HepG2 (cell line): ENCODE data around the gene RIPK3. TPM values are rescaled to one million over a fixed set of nuclear protein-coding genes. Genes with fewer than 3 reads are reported as not detected.

Source experiments
- ARID2 ChIP-seq: sonication (generic); formaldehyde crosslinking; IDR thresholded peaks from 2 replicates; pipeline ENCODE4 v1.8.1; 2022; ENCODE audit warnings: mild to moderate bottlenecking, missing genetic modification reagents, borderline replicate concordance
- BRF2 ChIP-seq: sonication (generic); formaldehyde crosslinking; IDR thresholded peaks from 2 replicates; pipeline ENCODE4 v1.8.1; 2022; ENCODE audit warnings: mild to moderate bottlenecking, missing genetic modification reagents
- CHCHD3 ChIP-seq: sonication (generic); formaldehyde crosslinking; IDR thresholded peaks from 2 replicates; pipeline ENCODE4 v1.8.0; 2022; ENCODE audit warnings: mild to moderate bottlenecking, missing genetic modification reagents, moderate library complexity
- HOXA7 ChIP-seq: sonication (generic); formaldehyde crosslinking; IDR thresholded peaks from 2 replicates; pipeline ENCODE4 v1.8.1; 2022; ENCODE audit warnings: mild to moderate bottlenecking, missing genetic modification reagents, moderate library complexity
- KLF6 ChIP-seq: IDR thresholded peaks from 2 replicates; pipeline ENCODE4 v1.8.0; 2016; ENCODE audit warnings: missing biosample characterization, missing genetic modification reagents
- NR1H2 ChIP-seq: sonication (generic); formaldehyde crosslinking; IDR thresholded peaks from 2 replicates; pipeline ENCODE4 v1.8.1; 2022; ENCODE audit warnings: low read depth, missing genetic modification reagents, borderline replicate concordance
- STAT6 ChIP-seq: sonication (generic); formaldehyde crosslinking; IDR thresholded peaks from 2 replicates; pipeline ENCODE4 v1.4.0; 2020; ENCODE audit warnings: missing genetic modification reagents, mild to moderate bottlenecking, borderline replicate concordance
- TCF12 ChIP-seq, 2 experiments: fragments of 450-650 bp in 1 of 2; sonication (generic) in 1 of 2; formaldehyde crosslinking in 1 of 2; IDR thresholded peaks; 2 replicates each; pipeline versions ENCODE4 v1.6.1 to v1.8.0; 2017 to 2022; ENCODE audit warnings: antibody characterized with exemption in 1 of 2, mild to moderate bottlenecking in 1 of 2, missing genetic modification reagents in 1 of 2, moderate library complexity in 1 of 2
- TGIF2 ChIP-seq: IDR thresholded peaks from 2 replicates; pipeline ENCODE4 v1.6.1; 2016; ENCODE audit warnings: control low read depth, missing compliant biosample characterization
- ZBTB37 ChIP-seq: sonication (generic); formaldehyde crosslinking; IDR thresholded peaks from 2 replicates; pipeline ENCODE4 v1.4.0; 2020; ENCODE audit warnings: mild to moderate bottlenecking, missing genetic modification reagents
- ZBTB7A ChIP-seq: sonication (generic); formaldehyde crosslinking; IDR thresholded peaks from 2 replicates; pipeline ENCODE4 v1.8.0; 2022; ENCODE audit warnings: mild to moderate bottlenecking, missing genetic modification reagents
- ZEB1 ChIP-seq: IDR thresholded peaks from 2 replicates; pipeline ENCODE4 v1.6.1; 2012; ENCODE audit warnings: mild to moderate bottlenecking, low read depth, inconsistent platforms; ENCODE audit not compliant: insufficient replicate concordance
- ZNF138 ChIP-seq: sonication (generic); formaldehyde crosslinking; IDR thresholded peaks from 2 replicates; pipeline ENCODE4 v1.5.0; 2020; ENCODE audit warnings: mild to moderate bottlenecking, low read depth, missing genetic modification reagents
- ZNF253 ChIP-seq: sonication (generic); formaldehyde crosslinking; IDR thresholded peaks from 2 replicates; pipeline ENCODE4 v1.8.0; 2022; ENCODE audit warnings: mild to moderate bottlenecking, missing genetic modification reagents, borderline replicate concordance
- ZNF660 ChIP-seq: sonication (generic); formaldehyde crosslinking; IDR thresholded peaks from 2 replicates; pipeline ENCODE4 v1.5.1; 2020; ENCODE audit warnings: mild to moderate bottlenecking, low read depth, missing genetic modification reagents, borderline replicate concordance
- ZNF747 ChIP-seq: sonication (generic); formaldehyde crosslinking; IDR thresholded peaks from 2 replicates; pipeline ENCODE4 v1.8.1; 2023; ENCODE audit warnings: missing genetic modification reagents, mild to moderate bottlenecking, borderline replicate concordance
- ZNF891 ChIP-seq: sonication (generic); formaldehyde crosslinking; IDR thresholded peaks from 2 replicates; pipeline ENCODE4 v1.5.0; 2020; ENCODE audit warnings: mild to moderate bottlenecking, missing genetic modification reagents
- polyA plus RNA-seq, 8 experiments: library from polyadenylated mRNA; depleted of rRNA in 3 of 8; stranded (reverse) in 7 of 8; unstranded in 1 of 8; fragments of >200 nt; fragmentation: Illumina TruSeq in 4 of 8; extraction: Trizol in 4 of 8; gene quantifications; 2 replicates each; pipeline versions ENCODE4 v1.2.1 to v1.2.3, GENCODE V29; 2011 to 2016; ENCODE audit warnings: low read depth in 4 of 8, missing spikeins in 1 of 8, mixed read lengths in 1 of 8; ENCODE audit not compliant: insufficient read depth in 1 of 8
- total RNA-seq, 5 experiments: library from RNA; depleted of rRNA; stranded (reverse); fragments of >200 nt; fragmentation: Illumina TruSeq; extraction: Trizol; gene quantifications; 2 replicates each; pipeline ENCODE4 v1.2.3, GENCODE V29; 2016; ENCODE audit warnings: low read depth in 1 of 5
- TF ChIP-seq, protein P1 (sequence below): IDR thresholded peaks from 2 replicates; pipeline ENCODE4 v1.4.0; 2020; ENCODE audit warnings: mild to moderate bottlenecking, missing genetic modification reagents

The RIPK3 gene
- total and polyA plus RNA-seq, 2 of the 13 experiments (the other 11 are each of a cell fraction or from before 2014, with no cell fraction given), result not detected

- peak; percentile 74 for TF ChIP-seq ZBTB37
- peak; percentile 81; the same call in 1 of the 2 replicates for TF ChIP-seq ZNF660 (CRISPR knock-in tag)
- no peak for TF ChIP-seq TCF12 (IDR thresholded peaks at IDR 0.05)
- peak; percentile 94; the same call in 1 of the 2 replicates for TF ChIP-seq TCF12 (CRISPR knock-in tag; IDR thresholded peaks at IDR 0.05)
- peak; percentile 89; the same call in 1 of the 2 replicates for TF ChIP-seq ZNF747 (CRISPR knock-in tag)
- TF ChIP-seq ZNF253, result peak; percentile 98
- peak; percentile 93; the same call in 1 of the 2 replicates for TF ChIP-seq CHCHD3
- peak; percentile 99 for TF ChIP-seq ARID2 (CRISPR knock-in tag)
- no peak for TF ChIP-seq HOXA7 (CRISPR knock-in tag)
- TF ChIP-seq ZNF891 (CRISPR knock-in tag), result peak; percentile 91
- TF ChIP-seq NR1H2 (CRISPR knock-in tag), result peak; percentile 95
- TF ChIP-seq KLF6 (CRISPR knock-in tag), result peak; percentile 99
- peak; percentile 89 for TF ChIP-seq ZBTB7A (CRISPR knock-in tag)
- TF ChIP-seq ZEB1, result no peak
- TF ChIP-seq STAT6 (CRISPR knock-in tag), result peak; percentile 87
- TF ChIP-seq BRF2 (CRISPR knock-in tag), result peak; percentile 97
- TF ChIP-seq, protein P1, sequence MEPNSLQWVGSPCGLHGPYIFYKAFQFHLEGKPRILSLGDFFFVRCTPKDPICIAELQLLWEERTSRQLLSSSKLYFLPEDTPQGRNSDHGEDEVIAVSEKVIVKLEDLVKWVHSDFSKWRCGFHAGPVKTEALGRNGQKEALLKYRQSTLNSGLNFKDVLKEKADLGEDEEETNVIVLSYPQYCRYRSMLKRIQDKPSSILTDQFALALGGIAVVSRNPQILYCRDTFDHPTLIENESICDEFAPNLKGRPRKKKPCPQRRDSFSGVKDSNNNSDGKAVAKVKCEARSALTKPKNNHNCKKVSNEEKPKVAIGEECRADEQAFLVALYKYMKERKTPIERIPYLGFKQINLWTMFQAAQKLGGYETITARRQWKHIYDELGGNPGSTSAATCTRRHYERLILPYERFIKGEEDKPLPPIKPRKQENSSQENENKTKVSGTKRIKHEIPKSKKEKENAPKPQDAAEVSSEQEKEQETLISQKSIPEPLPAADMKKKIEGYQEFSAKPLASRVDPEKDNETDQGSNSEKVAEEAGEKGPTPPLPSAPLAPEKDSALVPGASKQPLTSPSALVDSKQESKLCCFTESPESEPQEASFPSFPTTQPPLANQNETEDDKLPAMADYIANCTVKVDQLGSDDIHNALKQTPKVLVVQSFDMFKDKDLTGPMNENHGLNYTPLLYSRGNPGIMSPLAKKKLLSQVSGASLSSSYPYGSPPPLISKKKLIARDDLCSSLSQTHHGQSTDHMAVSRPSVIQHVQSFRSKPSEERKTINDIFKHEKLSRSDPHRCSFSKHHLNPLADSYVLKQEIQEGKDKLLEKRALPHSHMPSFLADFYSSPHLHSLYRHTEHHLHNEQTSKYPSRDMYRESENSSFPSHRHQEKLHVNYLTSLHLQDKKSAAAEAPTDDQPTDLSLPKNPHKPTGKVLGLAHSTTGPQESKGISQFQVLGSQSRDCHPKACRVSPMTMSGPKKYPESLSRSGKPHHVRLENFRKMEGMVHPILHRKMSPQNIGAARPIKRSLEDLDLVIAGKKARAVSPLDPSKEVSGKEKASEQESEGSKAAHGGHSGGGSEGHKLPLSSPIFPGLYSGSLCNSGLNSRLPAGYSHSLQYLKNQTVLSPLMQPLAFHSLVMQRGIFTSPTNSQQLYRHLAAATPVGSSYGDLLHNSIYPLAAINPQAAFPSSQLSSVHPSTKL, result peak; percentile 85
- no peak for TF ChIP-seq TGIF2 (CRISPR knock-in tag)
- TF ChIP-seq ZNF138 (CRISPR knock-in tag), result peak; percentile 93; the same call in 1 of the 2 replicates
These were observed 23.8 kb downstream of the RIPK3 start (continued) for GRCh38 chr14:24315807-24316596.
